ENCODE measurements around the gene C2orf72. TPM values are rescaled to one million over a fixed set of nuclear protein-coding genes. Genes with fewer than 3 reads are reported as not detected.

Gene C2orf72
- total RNA-seq, 1 donor from 2014 or later, result 20.5 TPM

- DNase-seq (ENCODE audit: low spot score in 2 of 2), result no peak
- Histone ChIP-seq H3K27me3 (no peaks in the 10 kb centered on the region), H3K4me1 (no peaks in the 10 kb centered on the region), H3K36me3 (no peaks in the 10 kb centered on the region), H3K4me3 (no peak within 1 kb of the TSS), H3K27ac (no peak within 1 kb of the TSS), H3K9me3 (no peaks in the 10 kb centered on the region)
- no peak for TF ChIP-seq CTCF (IDR thresholded peaks at IDR 0.05)
- intact Hi-C loops (cut with DNase I), result no loop called here
Observed at GRCh38 chr2:230995821-230996220, 41.5 kb upstream of the C2orf72 start, which contains the start of gene SPATA3. SPATA3 (plus strand) TSS chr2:230996121; CDS start chr2:230996234, 113 bp downstream.

GRCh38 chr2:230996661-230997060 lies 40.7 kb upstream of the C2orf72 start:
- no peak overlapping the region for H3K4me3 ChIP-seq
- H3K9me3 ChIP-seq, result no peaks in the 10 kb centered on the region
- no peak for TF ChIP-seq CTCF (IDR thresholded peaks at IDR 0.05)
- no peaks in the 10 kb centered on the region for H3K36me3 ChIP-seq
- no peaks in the 10 kb centered on the region for H3K27me3 ChIP-seq
- H3K27ac ChIP-seq, result no peak overlapping the region
- H3K4me1 ChIP-seq, result no peaks in the 10 kb centered on the region
- intact Hi-C loops (cut with DNase I), result no loop called here
- DNase-seq (ENCODE audit: low spot score in 2 of 2), result no peak

- intact Hi-C loops (cut with DNase I), result no loop called here
- Histone ChIP-seq H3K36me3 (no peaks in the 10 kb centered on the region), H3K4me1 (no peaks in the 10 kb centered on the region), H3K27me3 (no peaks in the 10 kb centered on the region), H3K4me3 (no peak overlapping the region), H3K9me3 (no peaks in the 10 kb centered on the region), H3K27ac (no peak overlapping the region)
- DNase-seq (ENCODE audit: low spot score in 2 of 2), result no peak
- TF ChIP-seq CTCF (IDR thresholded peaks at IDR 0.05), result no peak
Observed at GRCh38 chr2:230998882-230999281, 38.4 kb upstream of the C2orf72 start.

GRCh38 chr2:230999477-230999876 lies 37.8 kb upstream of the C2orf72 start:
- DNase-seq (ENCODE audit: low spot score in 2 of 2), result no peak
- Histone ChIP-seq H3K27ac (no peak overlapping the region), H3K9me3 (no peaks in the 10 kb centered on the region), H3K4me3 (no peak overlapping the region), H3K4me1 (no peaks in the 10 kb centered on the region), H3K27me3 (no peaks in the 10 kb centered on the region), H3K36me3 (no peaks in the 10 kb centered on the region)
- no peak for TF ChIP-seq CTCF (IDR thresholded peaks at IDR 0.05)
- intact Hi-C loops (cut with DNase I), result no loop called here

GRCh38 chr2:231000211-231000904 lies 37.0 kb upstream of the C2orf72 start:
- no peaks in the 10 kb centered on the region for H3K27me3 ChIP-seq
- no peak for DNase-seq (ENCODE audit: low spot score in 2 of 2)

More at GRCh38 chr2:231000211-231000904, 37.0 kb upstream of the C2orf72 start:
- Histone ChIP-seq H3K9me3 (no peaks in the 10 kb centered on the region), H3K4me1 (no peaks in the 10 kb centered on the region), H3K36me3 (no peaks in the 10 kb centered on the region), H3K27ac (no peak overlapping the region), H3K4me3 (no peak overlapping the region)
- TF ChIP-seq CTCF (IDR thresholded peaks at IDR 0.05), result no peak
- intact Hi-C loops (cut with DNase I), result no loop called here
